NCI-H1092 (cell line): ENCODE results near the gene THBS1.

Experiments used
- DNase-seq: peaks from one replicate; lab custom pipeline; 2025; lab: John Stamatoyannopoulos, UW

The THBS1 gene

GRCh38 chr15:39589193-39589814 is 8.4 kb downstream of the THBS1 start:
- no peak for DNase-seq

GRCh38 chr15:39589815-39590644 is 9.2 kb downstream of the THBS1 start:
- no peak for DNase-seq

- DNase-seq, result no peak
These were observed 10.4 kb downstream of the THBS1 start for GRCh38 chr15:39591141-39591895.

- DNase-seq, result no peak
These were observed 11.0 kb downstream of the THBS1 start for GRCh38 chr15:39591896-39592315.

GRCh38 chr15:39592500-39592899 is 11.6 kb downstream of the THBS1 start:
- no peak for DNase-seq

GRCh38 chr15:39593071-39593655 is 12.3 kb downstream of the THBS1 start:
- no peak for DNase-seq

- no peak for DNase-seq
These were observed 13.0 kb downstream of the THBS1 start for GRCh38 chr15:39593656-39594445.

GRCh38 chr15:39594446-39595337 is 13.8 kb downstream of the THBS1 start:
- DNase-seq, result no peak

- DNase-seq, result no peak
These were observed 14.7 kb downstream of the THBS1 start for GRCh38 chr15:39595338-39596221.

GRCh38 chr15:39596358-39597051 is 15.6 kb downstream of the THBS1 start:
- DNase-seq, result no peak

GRCh38 chr15:39597336-39597735 is 16.5 kb downstream of the THBS1 start:
- DNase-seq, result no peak

GRCh38 chr15:39597751-39598185 is 16.9 kb downstream of the THBS1 start:
- no peak for DNase-seq

- no peak for DNase-seq
These were observed 17.4 kb downstream of the THBS1 start for GRCh38 chr15:39598186-39598850.

GRCh38 chr15:39598958-39599845 is 18.3 kb downstream of the THBS1 start:
- DNase-seq, result no peak

GRCh38 chr15:39599871-39600270 is 19.0 kb downstream of the THBS1 start:
- no peak for DNase-seq

- DNase-seq, result no peak
These were observed 21.3 kb downstream of the THBS1 start for GRCh38 chr15:39602143-39602542.

- no peak for DNase-seq
These were observed 24.3 kb downstream of the THBS1 start for GRCh38 chr15:39605146-39605545.
